Stimulated activated CD8-positive, alpha-beta memory T cell treated with anti-CD3 and anti-CD28 coated beads, Interleukin-15, amount 100 ng/mL, for 48 hours (primary cell): ENCODE results near the gene ULBP1.
A peak's percentile ranks its signal among the peaks of the same experiment; 100 is the strongest.
"Not testable (repeated sequence)": the region's sequence is repeated elsewhere in the genome, so short reads cannot be mapped to it uniquely, and the experiment has no call there.

Experiments
- DNase-seq, 2 donors: peaks; one replicate each; pipeline ENCODE4 v3.0.0-alpha.2; 2020; ENCODE audit warnings: low read depth in 2 of 2

ULBP1 gene

GRCh38 chr6:149933461-149933860, 30.3 kb upstream of the ULBP1 start:
- no peak for DNase-seq

GRCh38 chr6:149934249-149935156, 29.2 kb upstream of the ULBP1 start:
- peak in 1 of 2 donors; percentile 26 for DNase-seq

- no peak for DNase-seq
These were observed 28.5 kb upstream of the ULBP1 start for GRCh38 chr6:149935246-149935645.

GRCh38 chr6:149935668-149936067, 28.1 kb upstream of the ULBP1 start:
- no peak for DNase-seq

GRCh38 chr6:149936743-149937142, 27.0 kb upstream of the ULBP1 start:
- DNase-seq, result no peak

- not testable (repeated sequence) for DNase-seq
These were observed 25.7 kb upstream of the ULBP1 start for GRCh38 chr6:149938013-149938570.

- DNase-seq, result peak in 1 of 2 donors; percentile 28
These were observed 25.0 kb upstream of the ULBP1 start for GRCh38 chr6:149938571-149939355.

- DNase-seq, result no peak
These were observed 24.4 kb upstream of the ULBP1 start for GRCh38 chr6:149939356-149939648.

- DNase-seq, result no peak
These were observed 23.7 kb upstream of the ULBP1 start for GRCh38 chr6:149939909-149940671.

- DNase-seq, result no peak
These were observed 23.1 kb upstream of the ULBP1 start for GRCh38 chr6:149940672-149940982.

GRCh38 chr6:149941583-149942460, 21.9 kb upstream of the ULBP1 start, which contains the start of gene ULBP2:
Gene ULBP2 (plus strand): TSS chr6:149942014. CDS start chr6:149942073, 59 bp downstream.
- peak; percentile 82 for DNase-seq

GRCh38 chr6:149942461-149942829, 21.3 kb upstream of the ULBP1 start:
- no peak for DNase-seq

GRCh38 chr6:149943321-149943720, 20.4 kb upstream of the ULBP1 start:
- DNase-seq, result not testable (repeated sequence)

GRCh38 chr6:149945276-149945675, 18.5 kb upstream of the ULBP1 start:
- not testable (repeated sequence) for DNase-seq

- DNase-seq, result not testable (repeated sequence)
These were observed 17.1 kb upstream of the ULBP1 start for GRCh38 chr6:149946631-149947030.

GRCh38 chr6:149947533-149947932, 16.2 kb upstream of the ULBP1 start:
- DNase-seq, result not testable (repeated sequence)

- DNase-seq, result no peak
These were observed 15.7 kb upstream of the ULBP1 start for GRCh38 chr6:149948011-149948410.

- no peak for DNase-seq
These were observed 15.1 kb upstream of the ULBP1 start for GRCh38 chr6:149948616-149949015.

- no peak for DNase-seq
These were observed 13.3 kb upstream of the ULBP1 start for GRCh38 chr6:149950423-149950822.

- DNase-seq, result no peak
These were observed 12.6 kb upstream of the ULBP1 start for GRCh38 chr6:149951096-149951495.

GRCh38 chr6:149951626-149952025, 12.1 kb upstream of the ULBP1 start:
- no peak for DNase-seq
